Measurements from ENCODE around the gene SLC43A3. TPM values are rescaled to one million over a fixed set of nuclear protein-coding genes. Genes with fewer than 3 reads are reported as not detected.

SLC43A3 gene
- total RNA-seq, 1 experiment from 2014 or later: 127 TPM

GRCh38 chr11:57466680-57467079 lies 39.8 kb upstream of the SLC43A3 start:
- Mint-ChIP-seq H3K4me1 (ENCODE audit: low read depth, unreplicated experiment) (no peaks in the 10 kb centered on the region), H3K27me3 (ENCODE audit: unreplicated experiment) (peaks cover 44% of the 10 kb centered on the region)
- no TSS peak for BruUV-seq (replicated peaks)

DNA sequence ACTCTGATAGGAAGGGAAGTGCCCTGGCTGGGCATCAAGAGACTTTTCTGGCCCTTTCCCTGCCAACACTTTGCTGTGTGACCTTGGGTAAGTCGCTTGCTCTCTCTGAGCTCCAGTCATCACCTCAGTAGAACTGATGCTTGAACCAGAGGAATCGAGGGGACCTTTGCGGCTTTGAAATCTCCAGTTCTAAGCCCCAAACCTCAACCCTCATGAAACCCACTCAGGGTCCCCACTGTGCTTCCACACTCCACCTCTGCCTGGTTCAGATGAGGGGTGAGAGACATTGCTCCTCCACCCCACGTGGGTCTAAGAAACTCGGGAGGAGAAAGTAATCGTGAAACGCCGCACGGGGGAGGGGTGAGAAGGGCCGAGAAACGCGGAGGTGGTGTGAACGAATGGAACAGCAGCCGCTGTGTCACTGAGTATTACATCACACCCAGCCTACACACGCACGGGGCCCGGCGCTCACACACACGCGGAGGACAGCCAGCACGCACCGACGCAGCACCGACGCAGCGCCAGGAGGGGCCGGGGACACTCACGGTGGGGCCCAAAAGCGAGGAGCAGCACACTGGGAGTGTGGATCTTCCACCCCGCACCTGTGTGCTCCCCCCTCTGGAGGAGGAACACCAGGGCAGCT lies 37.7 kb upstream of the SLC43A3 start:
- no TSS peak for BruUV-seq (replicated peaks)
- H3K36me3 Mint-ChIP-seq (ENCODE audit: insufficient read depth, unreplicated experiment): peaks cover 7% of the 10 kb centered on the region
- CTCF ChIA-PET: no interaction called here

More at GRCh38 chr11:57466680-57467079, 39.8 kb upstream of the SLC43A3 start:
- Mint-ChIP-seq H3K27ac (ENCODE audit: unreplicated experiment) (no peak overlapping the region), H3K4me3 (ENCODE audit: low read depth, unreplicated experiment) (no peak overlapping the region), H3K9me3 (ENCODE audit: low read depth, unreplicated experiment) (no peaks in the 10 kb centered on the region), H3K36me3 (ENCODE audit: insufficient read depth, unreplicated experiment) (no peaks in the 10 kb centered on the region)
- DNase-seq: no peak
- CTCF ChIA-PET: no interaction called here
- TF ChIP-seq, protein P1, sequence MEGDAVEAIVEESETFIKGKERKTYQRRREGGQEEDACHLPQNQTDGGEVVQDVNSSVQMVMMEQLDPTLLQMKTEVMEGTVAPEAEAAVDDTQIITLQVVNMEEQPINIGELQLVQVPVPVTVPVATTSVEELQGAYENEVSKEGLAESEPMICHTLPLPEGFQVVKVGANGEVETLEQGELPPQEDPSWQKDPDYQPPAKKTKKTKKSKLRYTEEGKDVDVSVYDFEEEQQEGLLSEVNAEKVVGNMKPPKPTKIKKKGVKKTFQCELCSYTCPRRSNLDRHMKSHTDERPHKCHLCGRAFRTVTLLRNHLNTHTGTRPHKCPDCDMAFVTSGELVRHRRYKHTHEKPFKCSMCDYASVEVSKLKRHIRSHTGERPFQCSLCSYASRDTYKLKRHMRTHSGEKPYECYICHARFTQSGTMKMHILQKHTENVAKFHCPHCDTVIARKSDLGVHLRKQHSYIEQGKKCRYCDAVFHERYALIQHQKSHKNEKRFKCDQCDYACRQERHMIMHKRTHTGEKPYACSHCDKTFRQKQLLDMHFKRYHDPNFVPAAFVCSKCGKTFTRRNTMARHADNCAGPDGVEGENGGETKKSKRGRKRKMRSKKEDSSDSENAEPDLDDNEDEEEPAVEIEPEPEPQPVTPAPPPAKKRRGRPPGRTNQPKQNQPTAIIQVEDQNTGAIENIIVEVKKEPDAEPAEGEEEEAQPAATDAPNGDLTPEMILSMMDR (IDR thresholded peaks at IDR 0.05; ENCODE audit: unreplicated experiment): no peak
- intact Hi-C loops (cut with micrococcal nuclease; ENCODE audit: unreplicated experiment): no loop called here

GRCh38 chr11:57463671-57464538 lies 37.0 kb upstream of the SLC43A3 start:
- H3K4me3 Mint-ChIP-seq (ENCODE audit: low read depth, unreplicated experiment): no peak overlapping the region
- H3K9me3 Mint-ChIP-seq (ENCODE audit: low read depth, unreplicated experiment): no peaks in the 10 kb centered on the region
- no peak overlapping the region for H3K27ac Mint-ChIP-seq (ENCODE audit: unreplicated experiment)
- DNase-seq: no peak
- peaks cover 12% of the 10 kb centered on the region for H3K36me3 Mint-ChIP-seq (ENCODE audit: insufficient read depth, unreplicated experiment)
- CTCF ChIA-PET: no interaction called here
- peaks cover 72% of the 10 kb centered on the region for H3K27me3 Mint-ChIP-seq (ENCODE audit: unreplicated experiment)
- TF ChIP-seq, protein P1 (IDR thresholded peaks at IDR 0.05; ENCODE audit: unreplicated experiment): no peak
- H3K4me1 Mint-ChIP-seq (ENCODE audit: low read depth, unreplicated experiment): peaks cover 11% of the 10 kb centered on the region
- intact Hi-C loops (cut with micrococcal nuclease; ENCODE audit: unreplicated experiment): no loop called here
- no TSS peak for BruUV-seq (replicated peaks)

More for the DNA sequence above, 37.7 kb upstream of the SLC43A3 start:
- Mint-ChIP-seq H3K27me3 (ENCODE audit: unreplicated experiment) (peaks cover 64% of the 10 kb centered on the region), H3K4me3 (ENCODE audit: low read depth, unreplicated experiment) (no peak overlapping the region), H3K9me3 (ENCODE audit: low read depth, unreplicated experiment) (no peaks in the 10 kb centered on the region), H3K4me1 (ENCODE audit: low read depth, unreplicated experiment) (peaks cover 4% of the 10 kb centered on the region), H3K27ac (ENCODE audit: unreplicated experiment) (no peak overlapping the region)
- TF ChIP-seq, protein P1 (IDR thresholded peaks at IDR 0.05; ENCODE audit: unreplicated experiment): no peak
- intact Hi-C loops (cut with micrococcal nuclease; ENCODE audit: unreplicated experiment): no loop called here
- no peak for DNase-seq

DNA sequence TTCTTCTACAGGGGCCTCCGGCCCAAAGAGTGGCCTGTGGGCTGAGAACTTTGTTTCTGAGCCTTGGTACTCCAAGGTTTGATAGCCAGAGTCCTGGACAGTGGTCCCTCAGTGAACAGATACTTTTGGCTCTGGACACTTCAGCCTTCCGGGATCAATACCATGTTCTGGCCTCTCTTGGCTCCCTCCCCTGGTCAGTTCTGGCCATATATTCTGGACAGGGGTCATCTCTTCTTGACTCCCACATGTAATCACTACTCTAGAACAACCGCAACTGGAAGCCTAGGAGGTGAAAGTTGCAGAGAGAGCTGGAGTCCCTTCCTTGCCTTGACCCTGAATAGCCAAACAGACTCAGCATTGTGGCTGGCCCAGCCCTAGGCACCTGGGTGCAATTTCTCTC lies 35.7 kb upstream of the SLC43A3 start:
- Mint-ChIP-seq H3K4me1 (ENCODE audit: low read depth, unreplicated experiment) (peaks cover 20% of the 10 kb centered on the region), H3K36me3 (ENCODE audit: insufficient read depth, unreplicated experiment) (peaks cover 17% of the 10 kb centered on the region), H3K27me3 (ENCODE audit: unreplicated experiment) (peaks cover 69% of the 10 kb centered on the region), H3K9me3 (ENCODE audit: low read depth, unreplicated experiment) (no peaks in the 10 kb centered on the region), H3K4me3 (ENCODE audit: low read depth, unreplicated experiment) (no peak overlapping the region), H3K27ac (ENCODE audit: unreplicated experiment) (no peak overlapping the region)
- no peak for DNase-seq
- intact Hi-C loops (cut with micrococcal nuclease; ENCODE audit: unreplicated experiment): no loop called here
- CTCF ChIA-PET: no interaction called here
- no TSS peak for BruUV-seq (replicated peaks)
- TF ChIP-seq, protein P1 (IDR thresholded peaks at IDR 0.05; ENCODE audit: unreplicated experiment): no peak

All from Calu3 (cell line).